C4-2B (cell line): ENCODE measurements around the gene EIF4E2.

Experiments
- H3K27ac ChIP-seq: fragments of 450-650 bp; 2 replicates; pipeline ENCODE4 v1.5.1; 2017
- CTCF ChIP-seq: fragments of 450-650 bp; conservative IDR thresholded peaks from 2 replicates; pipeline ENCODE4 v1.5.1; 2017; ENCODE audit warnings: mild to moderate bottlenecking
- ZFX ChIP-seq: fragments of 450-650 bp; IDR thresholded peaks from 2 replicates; pipeline ENCODE4 v1.6.1; 2017

EIF4E2 gene

GRCh38 chr2:232544674-232545073, 5.8 kb upstream of the EIF4E2 start:
- no peak overlapping the region for H3K27ac ChIP-seq
- TF ChIP-seq CTCF (no peak), ZFX (no peak)

- no peak for TF ChIP-seq ZFX
- no peak for TF ChIP-seq CTCF
- no peak overlapping the region for H3K27ac ChIP-seq
These were observed 4.7 kb upstream of the EIF4E2 start for GRCh38 chr2:232545511-232546375.

GRCh38 chr2:232547991-232548390, 2.5 kb upstream of the EIF4E2 start:
- no peak overlapping the region for H3K27ac ChIP-seq
- no peak for TF ChIP-seq CTCF
- no peak for TF ChIP-seq ZFX

- H3K27ac ChIP-seq = peak overlapping the region; percentile 95
- TF ChIP-seq CTCF = no peak
- no peak for TF ChIP-seq ZFX
These were observed 685 bp upstream of the EIF4E2 start for GRCh38 chr2:232549655-232550353.

- peak overlapping the region; percentile 95 for H3K27ac ChIP-seq
- no peak for TF ChIP-seq ZFX
- TF ChIP-seq CTCF = no peak
These were observed 755 bp downstream of the EIF4E2 start for GRCh38 chr2:232551250-232551638.

GRCh38 chr2:232551776-232552175, 1.3 kb downstream of the EIF4E2 start:
- TF ChIP-seq CTCF (no peak), ZFX (no peak)
- H3K27ac ChIP-seq = peak overlapping the region; percentile 95; the same call in 1 of the 2 replicates

GRCh38 chr2:232556426-232556825, 5.9 kb downstream of the EIF4E2 start:
- no peak overlapping the region for H3K27ac ChIP-seq
- no peak for TF ChIP-seq CTCF
- TF ChIP-seq ZFX = no peak
